Stimulated activated CD4-positive, alpha-beta T cell treated with anti-CD3 and anti-CD28 coated beads, Interleukin-15, amount 100 ng/mL, for 1 hour (primary cell): Measurements from ENCODE around the gene LSM10.

ENCODE experiments used
- DNase-seq, 2 donors: peaks; one replicate each; pipeline ENCODE4 v3.0.0-alpha.2; 2020; ENCODE audit warnings: low read depth in 1 of 2, low spot score in 1 of 2

The LSM10 gene

GRCh38 chr1:36354486-36354885, 43.2 kb downstream of the LSM10 start:
- DNase-seq = no peak

GRCh38 chr1:36352910-36353878, 44.5 kb downstream of the LSM10 start:
- DNase-seq = no peak

GRCh38 chr1:36352125-36352909, 45.4 kb downstream of the LSM10 start:
- DNase-seq = no peak

GRCh38 chr1:36351227-36351977, 46.3 kb downstream of the LSM10 start:
- DNase-seq = no peak

GRCh38 chr1:36350659-36351226, 47.0 kb downstream of the LSM10 start:
- DNase-seq = peak in 1 of 2 donors; percentile 32

- no peak for DNase-seq
These were observed 47.9 kb downstream of the LSM10 start for GRCh38 chr1:36349839-36350238.

GRCh38 chr1:36349241-36349671, 48.5 kb downstream of the LSM10 start:
- DNase-seq = no peak

GRCh38 chr1:36346741-36347370, 50.9 kb downstream of the LSM10 start:
- DNase-seq = no peak

- no peak for DNase-seq
These were observed 52.4 kb downstream of the LSM10 start for GRCh38 chr1:36345353-36345752.

- no peak for DNase-seq
These were observed 53.4 kb downstream of the LSM10 start for GRCh38 chr1:36344395-36344680.

GRCh38 chr1:36343651-36344394, 53.9 kb downstream of the LSM10 start:
- no peak for DNase-seq
